ENCODE results near the gene GPRIN1.

GRCh38 chr5:176595386-176595943 lies 14.5 kb downstream of the GPRIN1 start:
- TF ChIP-seq CTCF (conservative IDR thresholded peaks at IDR 0.05 in 1 of 2, IDR thresholded peaks at IDR 0.05 in 1 of 2; ENCODE audit: low read depth in 1 of 2, low read length in 2 of 2), result no peak
- no peak for TF ChIP-seq EZH2 (IDR thresholded peaks at IDR 0.05; ENCODE audit: low read length, missing control alignments)

All from fibroblast of lung (primary cell).